ENCODE data around the gene LGALS3BP.

LGALS3BP gene

DNA sequence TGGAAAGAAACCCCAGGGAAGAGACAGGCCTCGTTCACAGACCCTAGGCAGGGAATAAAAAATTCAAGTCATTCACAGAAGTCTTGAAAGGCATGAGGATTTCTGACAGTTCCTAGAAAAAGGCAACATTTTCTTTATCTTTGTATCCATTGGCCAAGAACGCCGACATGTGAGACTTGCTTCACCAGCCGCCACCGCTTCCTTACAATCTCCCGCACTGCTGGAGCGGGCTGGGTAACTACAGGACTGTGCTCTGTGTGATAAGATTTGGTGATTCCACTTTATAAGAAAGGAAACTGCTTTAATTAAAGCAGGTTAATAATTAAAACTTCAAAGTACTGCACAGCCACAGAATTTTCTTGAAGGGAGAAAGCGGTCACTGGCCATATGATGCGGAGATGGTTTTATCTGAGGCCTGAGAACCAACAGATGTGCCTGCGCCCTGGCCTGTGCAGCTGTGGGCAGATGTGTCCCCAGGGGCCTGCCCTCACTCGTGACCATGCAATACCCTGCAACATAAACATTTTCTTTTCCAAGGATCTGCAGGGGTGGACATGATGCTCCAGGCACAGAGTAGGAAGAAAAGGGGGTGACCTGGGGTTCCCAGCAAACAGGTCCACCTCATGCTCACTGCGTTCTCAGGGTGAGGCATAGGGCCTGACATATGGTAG lies 13.0 kb upstream of the LGALS3BP start:
- DNase-seq (ENCODE audit: extremely low read depth, low read depth): no peak
- H3K4me3 ChIP-seq (replicated peaks; ENCODE audit: low read depth, low read length): no peak overlapping the region
- no peak for TF ChIP-seq CTCF (IDR thresholded peaks at IDR 0.05; ENCODE audit: low read depth, low read length, missing control alignments)

DNA sequence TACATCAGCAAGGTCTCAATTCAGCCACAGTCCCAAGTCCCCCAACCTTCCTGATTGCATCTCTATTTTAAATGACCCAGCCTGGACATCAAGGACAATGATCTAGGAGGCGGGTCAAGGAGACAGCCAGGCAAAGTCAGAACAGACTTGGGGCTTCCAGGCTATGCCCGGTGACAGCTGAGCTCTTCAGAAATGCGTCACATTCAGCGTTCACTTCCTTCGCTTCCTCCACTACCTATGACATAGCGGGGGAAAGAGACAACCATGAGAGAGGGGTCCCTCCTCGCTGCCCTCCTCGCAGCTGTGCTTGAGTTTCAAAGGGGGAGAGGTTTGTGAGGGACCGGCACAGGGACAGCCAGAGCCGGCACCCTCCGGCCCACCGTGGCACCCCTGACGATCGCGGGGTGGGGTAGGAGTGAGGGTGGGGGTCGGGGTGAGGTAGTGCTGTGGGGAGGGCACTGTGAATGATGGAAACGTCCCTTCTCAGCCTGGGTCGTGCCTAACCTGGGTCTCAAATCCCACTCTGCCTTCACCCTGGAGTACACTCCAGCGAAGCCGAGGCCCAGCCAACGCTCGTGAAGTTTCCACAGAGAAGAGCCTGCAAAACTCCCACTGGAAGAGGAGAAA lies 12.3 kb upstream of the LGALS3BP start:
- no peak overlapping the region for H3K4me3 ChIP-seq (replicated peaks; ENCODE audit: low read depth, low read length)
- no peak for DNase-seq (ENCODE audit: extremely low read depth, low read depth)
- TF ChIP-seq CTCF (IDR thresholded peaks at IDR 0.05; ENCODE audit: low read depth, low read length, missing control alignments): no peak

DNA sequence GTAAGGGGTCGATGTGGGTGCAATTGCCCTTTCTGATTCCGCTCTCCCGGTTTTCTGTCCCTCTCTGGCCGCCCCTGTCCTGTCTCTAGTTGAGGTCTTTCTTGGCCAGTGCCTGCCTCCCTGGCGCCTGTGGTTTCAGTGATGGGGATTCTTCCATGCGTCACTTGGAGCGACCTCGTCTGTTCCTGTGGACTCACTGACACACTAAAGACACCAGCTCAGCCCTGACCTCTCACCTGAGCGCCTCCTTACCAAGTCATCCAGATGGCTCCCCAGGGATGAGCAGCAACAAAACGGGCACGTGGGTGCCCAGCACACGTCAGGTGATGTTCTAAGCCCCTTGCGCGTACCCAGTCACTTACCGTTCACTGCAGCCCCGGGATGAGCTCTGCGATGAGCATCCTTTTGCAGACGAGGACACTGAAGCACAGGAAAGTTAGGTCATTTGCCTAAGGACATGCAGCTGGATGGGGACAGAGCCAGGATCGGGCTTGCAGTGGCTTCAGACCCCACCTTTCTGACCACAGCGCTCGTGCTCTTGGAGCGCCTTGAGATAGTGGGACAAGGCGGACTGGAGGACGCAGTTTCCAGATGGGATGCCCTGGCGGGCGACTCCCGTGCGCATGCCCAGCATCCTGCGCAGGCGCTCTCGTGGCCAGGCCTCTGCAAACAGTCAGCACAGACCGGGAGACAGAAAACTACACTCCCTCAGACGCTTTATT lies 11.5 kb upstream of the LGALS3BP start:
- no peak for DNase-seq (ENCODE audit: extremely low read depth, low read depth)
- no peak for TF ChIP-seq CTCF (IDR thresholded peaks at IDR 0.05; ENCODE audit: low read depth, low read length, missing control alignments)
- H3K4me3 ChIP-seq (replicated peaks; ENCODE audit: low read depth, low read length): no peak overlapping the region

- H3K4me3 ChIP-seq (replicated peaks; ENCODE audit: low read depth, low read length): no peak overlapping the region
- TF ChIP-seq CTCF (IDR thresholded peaks at IDR 0.05; ENCODE audit: low read depth, low read length, missing control alignments): no peak
- no peak for DNase-seq (ENCODE audit: extremely low read depth, low read depth)
These were observed 10.8 kb upstream of the LGALS3BP start for GRCh38 chr17:78990349-78991016.

- DNase-seq (ENCODE audit: extremely low read depth, low read depth): no peak
- no peak overlapping the region for H3K4me3 ChIP-seq (replicated peaks; ENCODE audit: low read depth, low read length)
- no peak for TF ChIP-seq CTCF (IDR thresholded peaks at IDR 0.05; ENCODE audit: low read depth, low read length, missing control alignments)
These were observed 8.4 kb upstream of the LGALS3BP start for GRCh38 chr17:78988152-78988551.

DNA sequence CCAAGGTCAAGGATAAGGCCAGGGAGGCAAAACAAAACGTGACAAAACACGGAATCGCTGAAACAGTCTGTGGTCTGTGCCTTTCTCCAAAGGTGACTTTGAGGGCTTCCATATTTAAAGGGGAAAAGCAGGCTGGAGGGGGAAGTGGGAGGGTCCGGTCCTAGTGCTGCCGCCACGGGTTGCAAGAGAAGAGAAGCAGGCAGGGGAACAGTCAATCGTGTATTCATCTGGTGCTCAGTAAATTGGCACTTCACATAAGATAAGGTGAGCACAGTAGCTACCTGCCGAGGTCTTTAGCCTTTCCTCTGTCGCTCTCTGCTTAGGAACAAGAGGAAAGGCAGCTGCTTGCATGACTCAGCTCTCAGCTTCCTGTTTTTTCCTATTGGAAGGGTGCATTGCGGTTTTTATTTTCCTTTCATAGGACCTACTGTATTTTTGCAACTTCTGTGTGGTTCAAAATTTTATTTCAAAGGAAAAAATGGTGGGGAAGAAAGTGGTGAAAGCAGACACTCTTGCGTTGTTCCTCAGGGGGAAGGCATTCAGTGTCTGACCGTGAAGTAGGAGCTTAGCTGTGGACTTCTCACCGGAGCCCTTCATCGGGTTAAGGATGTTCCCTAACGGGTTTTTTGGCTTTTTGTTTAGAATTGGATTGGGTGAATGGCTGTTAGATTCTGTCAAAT lies 7.1 kb upstream of the LGALS3BP start:
- no peak for DNase-seq (ENCODE audit: extremely low read depth, low read depth)
- peak overlapping the region; percentile 24 for H3K4me3 ChIP-seq (replicated peaks; ENCODE audit: low read depth, low read length)
- TF ChIP-seq CTCF (IDR thresholded peaks at IDR 0.05; ENCODE audit: low read depth, low read length, missing control alignments): no peak
